ENCODE measurements around the gene HNRNPA3. TPM values are rescaled to one million over a fixed set of nuclear protein-coding genes. Genes with fewer than 3 reads are reported as not detected.

The HNRNPA3 gene
- total and polyA plus RNA-seq, 10 of the 15 experiments (the other 5 are each of a cell fraction or from before 2014, with no cell fraction given) = 40.4 to 343 (median 206) TPM

GRCh38 chr2:177264693-177265587 lies 52.3 kb downstream of the HNRNPA3 start, which contains the start of gene NFE2L2 (continued):
- peak; percentile 55 to 62; a peak in 3 of 4 replicates for TF ChIP-seq IKZF2 (IDR thresholded peaks at IDR 0.05)
- no peak for TF ChIP-seq ZNF217 (IDR thresholded peaks at IDR 0.05)
- TF ChIP-seq BCL3 (IDR thresholded peaks at IDR 0.05; ENCODE audit: borderline replicate concordance, insufficient read depth, low read depth, low read length, poor library complexity, severe bottlenecking) = peak; percentile 53
- no peak for TF ChIP-seq PAX8 (IDR thresholded peaks at IDR 0.05)
- TF ChIP-seq ZNF24 (IDR thresholded peaks at IDR 0.05) = no peak
- peak; percentile 90; the same call in 1 of the 2 replicates for TF ChIP-seq SIN3A (IDR thresholded peaks at IDR 0.05; ENCODE audit: low read depth, low read length)
- no peak for TF ChIP-seq YBX1 (IDR thresholded peaks at IDR 0.05)
- peak; percentile 15; the same call in 1 of the 2 replicates for TF ChIP-seq NKRF (conservative IDR thresholded peaks at IDR 0.05)
- TF ChIP-seq SMAD5 (IDR thresholded peaks at IDR 0.05; ENCODE audit: low read depth) = no peak
- TF ChIP-seq ZNF592 (IDR thresholded peaks at IDR 0.05) = 0 out of 2 replicates have a peak, but pooled peaks have one; percentile 43
- 0 out of 2 replicates have a peak, but pooled peaks have one; percentile 31 for TF ChIP-seq RBBP5 (conservative IDR thresholded peaks at IDR 0.05)
- peak; percentile 29 for TF ChIP-seq KLF5 (IDR thresholded peaks at IDR 0.05; ENCODE audit: partially characterized antibody)
- TF ChIP-seq ZNF274 (IDR thresholded peaks at IDR 0.05; ENCODE audit: insufficient read depth, insufficient read length) = no peak
- peak; percentile 72; the same call in 1 of the 2 replicates for TF ChIP-seq DPF2 (IDR thresholded peaks at IDR 0.05)
- TF ChIP-seq SREBF1 (IDR thresholded peaks at IDR 0.05; ENCODE audit: low read length) = no peak
- TF ChIP-seq EGR1 (IDR thresholded peaks at IDR 0.05; ENCODE audit: borderline replicate concordance in 1 of 2, low read depth in 2 of 2, low read length in 2 of 2) = peak in 1 of 2 experiments; percentile 99; a peak in 2 of 3 replicates
- peak; percentile 83 for TF ChIP-seq CBFB (IDR thresholded peaks at IDR 0.05; ENCODE audit: low read depth)
- no peak for TF ChIP-seq RCOR1 (conservative IDR thresholded peaks at IDR 0.05; ENCODE audit: low read depth, low read length)
- no peak for TF ChIP-seq LARP7 (IDR thresholded peaks at IDR 0.05)
